ENCODE data around the gene NPAS4.

Gene NPAS4

DNA sequence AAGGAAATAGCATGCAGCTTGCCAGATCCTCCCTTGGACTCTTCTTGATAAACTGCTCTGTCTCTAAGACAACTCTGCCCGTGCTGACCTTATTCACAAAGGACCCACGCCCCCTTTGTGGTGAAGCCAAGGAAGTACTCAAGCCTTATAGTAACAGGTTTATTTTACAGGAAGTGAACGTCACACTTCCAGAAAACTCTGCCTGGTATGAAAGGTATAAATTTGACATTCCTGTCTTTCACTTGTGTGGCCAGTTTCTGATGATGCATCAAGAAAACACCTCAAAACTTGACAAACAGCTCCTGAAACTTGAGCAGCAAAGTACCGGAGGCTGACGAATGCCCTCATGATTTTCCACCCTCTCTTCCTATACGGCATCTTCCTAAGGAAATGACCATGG, 33.4 kb downstream of the NPAS4 start:
- Histone ChIP-seq H3K9me3 (ENCODE audit: control insufficient read depth, low read length) (no peaks in the 10 kb centered on the region), H3K36me3 (ENCODE audit: control insufficient read depth in 1 of 2, insufficient read depth in 2 of 2, low read depth in 1 of 2, low read length in 2 of 2) (no peaks in the 10 kb centered on the region), H3K79me1 (replicated peaks; ENCODE audit: low read length, poor library complexity, severe bottlenecking) (no peaks in the 10 kb centered on the region), H3K14ac (ENCODE audit: low read length in 2 of 2) (no peak overlapping the region), H3K4me1 (ENCODE audit: control insufficient read depth, insufficient read depth, low read depth, low read length) (no peaks in the 10 kb centered on the region), H3K27me3 (ENCODE audit: control insufficient read depth in 1 of 2, insufficient read depth in 1 of 2, low read length in 2 of 2) (peaks cover 47 to 49% of the 10 kb centered on the region in 2 experiments), H2BK120ac (ENCODE audit: low read depth, low read length) (no peak overlapping the region), H2BK15ac (ENCODE audit: low read depth, poor library complexity, severe bottlenecking) (no peak overlapping the region), H3K9ac (ENCODE audit: low read length) (no peak overlapping the region), H3K18ac (ENCODE audit: low read depth in 1 of 2, low read length in 2 of 2) (no peak overlapping the region), H3K27ac (ENCODE audit: low read length, poor library complexity, severe bottlenecking) (no peak overlapping the region), H4K8ac (ENCODE audit: low read length) (no peak overlapping the region), H3K4me3 (ENCODE audit: insufficient read depth in 1 of 2, low read depth in 1 of 2, low read length in 2 of 2) (no peak overlapping the region), H3K4me2 (ENCODE audit: low read length, poor library complexity, severe bottlenecking) (no peak overlapping the region), H3K4ac (ENCODE audit: low read depth in 1 of 2, low read length in 2 of 2) (no peak overlapping the region), H2AK5ac (ENCODE audit: low read length, severe bottlenecking) (no peak overlapping the region), H2BK12ac (ENCODE audit: low read length in 2 of 2) (no peak overlapping the region), H2AFZ (ENCODE audit: low read depth, low read length) (no peak overlapping the region), H2BK5ac (ENCODE audit: low read depth, low read length, poor library complexity, severe bottlenecking) (no peak overlapping the region), H3K23ac (ENCODE audit: low read length in 2 of 2) (no peak overlapping the region), H4K91ac (ENCODE audit: low read length) (no peak overlapping the region)
- DNase-seq = no peak
- 73% methylated on average over 4 of the region's 6 CpGs for WGBS

DNA sequence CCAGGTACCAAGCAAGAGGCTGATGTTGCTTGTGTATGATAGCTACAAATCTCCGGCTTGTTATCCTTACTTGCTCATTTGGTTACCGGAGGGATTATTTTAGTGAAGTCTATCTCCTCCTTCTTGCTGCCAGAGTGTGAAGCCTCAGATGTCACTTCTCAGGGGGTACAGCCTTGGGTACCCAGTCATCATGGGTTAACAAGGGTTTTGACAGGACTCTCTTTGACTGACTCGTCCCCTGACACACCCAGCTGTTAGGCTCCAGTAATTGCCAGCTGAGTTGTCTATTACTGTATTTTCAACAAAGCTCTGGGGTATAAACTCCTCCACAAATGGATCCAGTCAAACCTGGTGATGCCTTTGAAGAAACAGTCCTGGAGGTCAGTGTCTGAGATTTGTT, 34.0 kb downstream of the NPAS4 start:
- no peak overlapping the region for H3K4ac ChIP-seq (ENCODE audit: low read depth in 1 of 2, low read length in 2 of 2)
- no peak overlapping the region for H3K23ac ChIP-seq (ENCODE audit: low read length in 2 of 2)
- H2BK15ac ChIP-seq (ENCODE audit: low read depth, poor library complexity, severe bottlenecking) = no peak overlapping the region
- no peak overlapping the region for H4K91ac ChIP-seq (ENCODE audit: low read length)
- H3K14ac ChIP-seq (ENCODE audit: low read length in 2 of 2) = no peak overlapping the region
- H3K79me1 ChIP-seq (replicated peaks; ENCODE audit: low read length, poor library complexity, severe bottlenecking) = no peaks in the 10 kb centered on the region
- H3K36me3 ChIP-seq (ENCODE audit: control insufficient read depth in 1 of 2, insufficient read depth in 2 of 2, low read depth in 1 of 2, low read length in 2 of 2) = no peaks in the 10 kb centered on the region
- WGBS = 79% methylated on average over 3 of the region's 3 CpGs
- no peak overlapping the region for H3K9ac ChIP-seq (ENCODE audit: low read length)
- H2AK5ac ChIP-seq (ENCODE audit: low read length, severe bottlenecking) = no peak overlapping the region
- H2BK12ac ChIP-seq (ENCODE audit: low read length in 2 of 2) = no peak overlapping the region
- H3K18ac ChIP-seq (ENCODE audit: low read depth in 1 of 2, low read length in 2 of 2) = no peak overlapping the region
- H2BK120ac ChIP-seq (ENCODE audit: low read depth, low read length) = no peak overlapping the region
- no peak overlapping the region for H3K4me3 ChIP-seq (ENCODE audit: insufficient read depth in 1 of 2, low read depth in 1 of 2, low read length in 2 of 2)
- no peak overlapping the region for H2BK5ac ChIP-seq (ENCODE audit: low read depth, low read length, poor library complexity, severe bottlenecking)
- DNase-seq = no peak
- H3K4me2 ChIP-seq (ENCODE audit: low read length, poor library complexity, severe bottlenecking) = no peak overlapping the region
- peaks cover 45 to 48% of the 10 kb centered on the region in 2 experiments for H3K27me3 ChIP-seq (ENCODE audit: control insufficient read depth in 1 of 2, insufficient read depth in 1 of 2, low read length in 2 of 2)
- H2AFZ ChIP-seq (ENCODE audit: low read depth, low read length) = no peak overlapping the region
- no peak overlapping the region for H3K27ac ChIP-seq (ENCODE audit: low read length, poor library complexity, severe bottlenecking)
- no peaks in the 10 kb centered on the region for H3K9me3 ChIP-seq (ENCODE audit: control insufficient read depth, low read length)
- no peaks in the 10 kb centered on the region for H3K4me1 ChIP-seq (ENCODE audit: control insufficient read depth, insufficient read depth, low read depth, low read length)
- no peak overlapping the region for H4K8ac ChIP-seq (ENCODE audit: low read length)

DNA sequence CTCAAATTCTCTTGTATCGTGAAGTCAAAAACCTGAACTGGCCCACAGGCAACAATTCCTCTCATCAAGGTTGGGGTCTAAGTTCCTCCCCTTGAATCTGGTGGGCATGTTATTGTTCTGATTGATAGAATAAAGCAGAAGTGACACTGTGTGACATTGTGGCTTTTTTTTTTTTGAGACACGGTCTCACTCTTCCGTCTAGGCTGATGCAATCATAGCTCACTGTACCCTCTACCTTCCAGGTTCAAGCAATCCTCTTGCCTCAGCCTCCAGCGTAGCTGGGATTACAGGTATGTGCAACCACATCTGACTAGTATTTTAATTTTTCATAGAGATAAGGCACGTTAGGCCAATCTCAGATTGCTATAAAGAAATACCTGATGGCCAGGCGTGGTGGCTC, 37.0 kb downstream of the NPAS4 start:
- WGBS = 87% methylated on average over 3 of the region's 6 CpGs
- no peak overlapping the region for H3K4me2 ChIP-seq (ENCODE audit: low read length, poor library complexity, severe bottlenecking)
- H3K18ac ChIP-seq (ENCODE audit: low read depth in 1 of 2, low read length in 2 of 2) = no peak overlapping the region

DNA sequence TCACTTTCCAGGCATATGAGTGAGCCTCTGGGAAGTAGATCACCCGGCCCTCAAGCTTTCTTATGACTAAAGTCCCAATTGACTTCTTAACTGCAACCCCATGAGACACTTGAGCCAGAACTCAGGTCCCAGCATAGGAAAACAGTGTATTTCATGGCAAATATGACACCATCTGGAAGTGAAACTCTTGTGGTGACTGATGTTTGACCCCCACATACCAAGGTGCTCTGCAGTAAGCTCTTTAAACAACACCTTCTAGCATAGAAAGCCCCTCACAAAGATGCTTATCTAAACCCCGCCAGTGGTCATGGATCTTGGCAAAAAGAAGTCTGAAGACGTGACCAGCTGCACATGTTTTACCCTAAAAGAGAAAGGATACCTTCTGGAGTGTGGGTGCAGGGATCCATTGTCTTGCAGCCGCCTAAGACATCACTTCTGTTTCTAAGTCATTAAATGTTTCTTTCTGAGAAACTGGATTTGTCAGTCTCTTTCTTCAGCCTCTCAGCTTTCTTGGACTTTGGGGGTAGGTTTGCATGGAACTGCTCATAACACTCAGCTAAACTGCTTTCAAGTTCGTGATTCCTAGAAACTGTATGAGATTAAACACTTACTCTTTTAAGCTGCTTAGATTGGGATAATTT, 38.4 kb downstream of the NPAS4 start:
- no peak overlapping the region for H3K4ac ChIP-seq (ENCODE audit: low read depth in 1 of 2, low read length in 2 of 2)
- H2BK120ac ChIP-seq (ENCODE audit: low read depth, low read length) = no peak overlapping the region
- H3K27me3 ChIP-seq (ENCODE audit: control insufficient read depth in 1 of 2, insufficient read depth in 1 of 2, low read length in 2 of 2) = peaks cover 16 to 21% of the 10 kb centered on the region in 2 experiments
- no peak overlapping the region for H2AFZ ChIP-seq (ENCODE audit: low read depth, low read length)
- H3K23ac ChIP-seq (ENCODE audit: low read length in 2 of 2) = no peak overlapping the region
- no peak overlapping the region for H3K9ac ChIP-seq (ENCODE audit: low read length)
- no peaks in the 10 kb centered on the region for H3K9me3 ChIP-seq (ENCODE audit: control insufficient read depth, low read length)
- no peaks in the 10 kb centered on the region for H3K4me1 ChIP-seq (ENCODE audit: control insufficient read depth, insufficient read depth, low read depth, low read length)
- H3K36me3 ChIP-seq (ENCODE audit: control insufficient read depth in 1 of 2, insufficient read depth in 2 of 2, low read depth in 1 of 2, low read length in 2 of 2) = no peaks in the 10 kb centered on the region
- no peak overlapping the region for H4K91ac ChIP-seq (ENCODE audit: low read length)
- no peak overlapping the region for H2AK5ac ChIP-seq (ENCODE audit: low read length, severe bottlenecking)
- no peak overlapping the region for H2BK12ac ChIP-seq (ENCODE audit: low read length in 2 of 2)
- no peak overlapping the region for H3K14ac ChIP-seq (ENCODE audit: low read length in 2 of 2)
- WGBS = 88% methylated on average over 4 of the region's 5 CpGs
- no peak overlapping the region for H2BK5ac ChIP-seq (ENCODE audit: low read depth, low read length, poor library complexity, severe bottlenecking)
- H3K4me2 ChIP-seq (ENCODE audit: low read length, poor library complexity, severe bottlenecking) = no peak overlapping the region
- no peak overlapping the region for H3K27ac ChIP-seq (ENCODE audit: low read length, poor library complexity, severe bottlenecking)
- H2BK15ac ChIP-seq (ENCODE audit: low read depth, poor library complexity, severe bottlenecking) = no peak overlapping the region
- no peak overlapping the region for H3K4me3 ChIP-seq (ENCODE audit: insufficient read depth in 1 of 2, low read depth in 1 of 2, low read length in 2 of 2)
- no peak overlapping the region for H4K8ac ChIP-seq (ENCODE audit: low read length)
- DNase-seq = peak; percentile 19
- no peaks in the 10 kb centered on the region for H3K79me1 ChIP-seq (replicated peaks; ENCODE audit: low read length, poor library complexity, severe bottlenecking)
- H3K18ac ChIP-seq (ENCODE audit: low read depth in 1 of 2, low read length in 2 of 2) = no peak overlapping the region

More for the DNA sequence above, 37.0 kb downstream of the NPAS4 start:
- Histone ChIP-seq H3K27ac (ENCODE audit: low read length, poor library complexity, severe bottlenecking) (no peak overlapping the region), H2AK5ac (ENCODE audit: low read length, severe bottlenecking) (no peak overlapping the region), H3K23ac (ENCODE audit: low read length in 2 of 2) (no peak overlapping the region), H2BK12ac (ENCODE audit: low read length in 2 of 2) (no peak overlapping the region), H3K4ac (ENCODE audit: low read depth in 1 of 2, low read length in 2 of 2) (no peak overlapping the region), H3K4me3 (ENCODE audit: insufficient read depth in 1 of 2, low read depth in 1 of 2, low read length in 2 of 2) (no peak overlapping the region), H2AFZ (ENCODE audit: low read depth, low read length) (no peak overlapping the region), H3K9me3 (ENCODE audit: control insufficient read depth, low read length) (no peaks in the 10 kb centered on the region), H4K8ac (ENCODE audit: low read length) (no peak overlapping the region), H3K4me1 (ENCODE audit: control insufficient read depth, insufficient read depth, low read depth, low read length) (no peaks in the 10 kb centered on the region), H4K91ac (ENCODE audit: low read length) (no peak overlapping the region), H3K36me3 (ENCODE audit: control insufficient read depth in 1 of 2, insufficient read depth in 2 of 2, low read depth in 1 of 2, low read length in 2 of 2) (no peaks in the 10 kb centered on the region), H3K79me1 (replicated peaks; ENCODE audit: low read length, poor library complexity, severe bottlenecking) (no peaks in the 10 kb centered on the region), H3K9ac (ENCODE audit: low read length) (no peak overlapping the region), H2BK5ac (ENCODE audit: low read depth, low read length, poor library complexity, severe bottlenecking) (no peak overlapping the region), H3K27me3 (ENCODE audit: control insufficient read depth in 1 of 2, insufficient read depth in 1 of 2, low read length in 2 of 2) (peaks cover 23 to 27% of the 10 kb centered on the region in 2 experiments), H2BK15ac (ENCODE audit: low read depth, poor library complexity, severe bottlenecking) (no peak overlapping the region), H2BK120ac (ENCODE audit: low read depth, low read length) (no peak overlapping the region), H3K14ac (ENCODE audit: low read length in 2 of 2) (no peak overlapping the region)
- no peak for DNase-seq
